Upper lobe of left lung (tissue), 6 donors: ENCODE results near the gene CCDC82. TPM values are rescaled to one million over a fixed set of nuclear protein-coding genes. Genes with fewer than 3 reads are reported as not detected.

Experiments used
- ATAC-seq, 2 donors: fragments of 200-7000 bp; cut with Tn5 transposase; one replicate each; pipeline ENCODE4 v1.9.1; 2022; ENCODE audit warnings: mild to moderate bottlenecking in 2 of 2, moderate library complexity in 2 of 2; ENCODE audit not compliant: low FRiP score in 2 of 2
- DNase-seq, 2 donors: peaks; one replicate each; pipeline ENCODE4 v3.0.0-alpha.2; 2019 to 2020
- H3K27ac ChIP-seq, 4 donors: fragments of 200-600 bp; sonication (generic); one replicate each; pipeline ENCODE4 v1.5.1; 2016 to 2019
- H3K27me3 ChIP-seq, 4 donors: fragments of 200-600 bp; sonication (generic); one replicate each; pipeline ENCODE4 v1.5.1; 2017 to 2019
- H3K36me3 ChIP-seq, 4 donors: fragments of 200-600 bp; sonication (generic); one replicate each; pipeline ENCODE4 v1.5.1; 2016 to 2019
- H3K4me1 ChIP-seq, 4 donors: fragments of 200-600 bp; sonication (generic); one replicate each; pipeline ENCODE4 v1.5.1; 2018 to 2019
- H3K4me3 ChIP-seq, 4 donors: fragments of 200-600 bp; sonication (generic); one replicate each; pipeline ENCODE4 v1.5.1; 2017 to 2019; ENCODE audit warnings: mild to moderate bottlenecking in 2 of 4, moderate library complexity in 1 of 4
- H3K9me3 ChIP-seq, 4 donors: fragments of 200-600 bp; sonication (generic); one replicate each; pipeline ENCODE4 v1.5.1; 2018 to 2019
- CTCF ChIP-seq, 6 experiments: fragments of 450-650 bp in 4 of 6; fragments of 200-600 bp in 2 of 6; sonication (generic) in 2 of 6; IDR thresholded peaks; one replicate each; pipeline ENCODE4 v1.5.1; 2016 to 2019; ENCODE audit warnings: antibody characterized with exemption in 6 of 6
- EP300 ChIP-seq, 4 donors: sonication (generic); formaldehyde crosslinking; IDR thresholded peaks; one replicate each; pipeline ENCODE4 v1.5.1; 2017; ENCODE audit warnings: antibody characterized with exemption in 4 of 4, control low read depth in 2 of 4
- POLR2A ChIP-seq, 4 donors: fragments of 450-650 bp; IDR thresholded peaks; one replicate each; pipeline ENCODE4 v1.5.1; 2016 to 2017; ENCODE audit warnings: antibody characterized with exemption in 4 of 4, mild to moderate bottlenecking in 2 of 4
- POLR2AphosphoS5 ChIP-seq, 2 donors: sonication (generic); formaldehyde crosslinking; IDR thresholded peaks; one replicate each; pipeline ENCODE4 v1.5.1; 2017; ENCODE audit warnings: antibody characterized with exemption in 2 of 2
- whole genome bisulfite sequencing, 2 donors: methylation state at CpG; one replicate each; pipeline ENCODE4 v1.1.5; 2017 to 2018; 5-methylcytosine and 5-hydroxymethylcytosine counted together
- total RNA-seq, 6 donors: library from RNA; depleted of rRNA in 4 of 6; stranded (reverse); fragments of >200 nt in 4 of 6; gene quantifications; one replicate each; pipeline versions ENCODE4 v1.1.0 to v1.2.1, GENCODE V29; 2016 to 2021
- donor health status: DM: no; HTN: no; CAD: no; lungs with moderate emphysema.
- donor health status: DM: no; HTN: yes; CAD: no; lungs with severe emphysema.

The CCDC82 gene
- total RNA-seq, 6 donors from 2014 or later = 21.0 to 116 (median 32.9) TPM

- Histone ChIP-seq H3K27ac (peak overlapping the region; percentile 81 to 85 (median 85)), H3K27me3 (no peaks in the 10 kb centered on the region), H3K4me1 (peaks cover 61 to 77% (median 68%) of the 10 kb centered on the region in 4 donors), H3K9me3 (no peaks in the 10 kb centered on the region), H3K36me3 (no peaks in the 10 kb centered on the region), H3K4me3 (peak overlapping the region; percentile 12 to 77 (median 60))
- no peak for TF ChIP-seq CTCF (IDR thresholded peaks at IDR 0.05)
- peak in 1 of 4 donors; percentile 46 for TF ChIP-seq EP300 (IDR thresholded peaks at IDR 0.05)
- TF ChIP-seq POLR2A (IDR thresholded peaks at IDR 0.05) = peak in 1 of 4 donors; percentile 49
- TF ChIP-seq POLR2AphosphoS5 (IDR thresholded peaks at IDR 0.05) = peak; percentile 11 to 30
- ATAC-seq (peak; percentile 25 to 46), DNase-seq (peak; percentile 60 to 70)
- WGBS, 2 donors = 17 to 23% methylated on average over 10 to 13 of the region's 13 CpGs
Observed at GRCh38 chr11:96338910-96339705, 50.6 kb downstream of the CCDC82 start.

- Histone ChIP-seq H3K27ac (peak overlapping the region in 3 of 4 donors; percentile 81 to 85 (median 85)), H3K27me3 (no peaks in the 10 kb centered on the region), H3K4me1 (peaks cover 67 to 81% (median 73%) of the 10 kb centered on the region in 4 donors), H3K4me3 (peak overlapping the region in 1 of 4 donors; percentile 77), H3K36me3 (no peaks in the 10 kb centered on the region), H3K9me3 (no peaks in the 10 kb centered on the region)
- 30 to 40% methylated on average over 6 of the region's 6 CpGs for WGBS, 2 donors
- ATAC-seq (peak in 1 of 2 donors; percentile 27), DNase-seq (peak in 1 of 2 donors; percentile 79)
- TF ChIP-seq POLR2A (IDR thresholded peaks at IDR 0.05) (no peak), POLR2AphosphoS5 (IDR thresholded peaks at IDR 0.05) (no peak), CTCF (IDR thresholded peaks at IDR 0.05) (no peak), EP300 (IDR thresholded peaks at IDR 0.05) (no peak)
Observed at GRCh38 chr11:96337541-96338431, 51.9 kb downstream of the CCDC82 start.

GRCh38 chr11:96335388-96335787 lies 54.3 kb downstream of the CCDC82 start:
- TF ChIP-seq EP300 (IDR thresholded peaks at IDR 0.05) = peak in 1 of 4 donors; percentile 47
- TF ChIP-seq POLR2AphosphoS5 (IDR thresholded peaks at IDR 0.05) = peak in 1 of 2 donors; percentile 34
- no peak for TF ChIP-seq CTCF (IDR thresholded peaks at IDR 0.05)
- TF ChIP-seq POLR2A (IDR thresholded peaks at IDR 0.05) = no peak
- peak overlapping the region in 3 of 4 donors; percentile 27 to 58 (median 31) for H3K27ac ChIP-seq

GRCh38 chr11:96334219-96334618 lies 55.5 kb downstream of the CCDC82 start:
- peaks cover 64 to 92% (median 85%) of the 10 kb centered on the region in 4 donors for H3K4me1 ChIP-seq
- ATAC-seq = no peak
- 89 to 91% methylated on average over 4 of the region's 4 CpGs for WGBS, 2 donors

More at GRCh38 chr11:96335388-96335787, 54.3 kb downstream of the CCDC82 start:
- no peak overlapping the region for H3K4me3 ChIP-seq
- ATAC-seq (no peak), DNase-seq (peak in 1 of 2 donors; percentile 34)
- no peaks in the 10 kb centered on the region for H3K9me3 ChIP-seq
- H3K36me3 ChIP-seq = no peaks in the 10 kb centered on the region
- 49 to 50% methylated on average over 4 of the region's 4 CpGs for WGBS, 2 donors
- H3K4me1 ChIP-seq = peaks cover 75 to 92% (median 86%) of the 10 kb centered on the region in 4 donors
- no peaks in the 10 kb centered on the region for H3K27me3 ChIP-seq

More at GRCh38 chr11:96334219-96334618, 55.5 kb downstream of the CCDC82 start:
- Histone ChIP-seq H3K9me3 (no peaks in the 10 kb centered on the region), H3K27ac (no peak overlapping the region), H3K4me3 (no peak overlapping the region), H3K36me3 (no peaks in the 10 kb centered on the region), H3K27me3 (no peaks in the 10 kb centered on the region)
- DNase-seq = no peak
- TF ChIP-seq POLR2A (IDR thresholded peaks at IDR 0.05) (no peak), CTCF (IDR thresholded peaks at IDR 0.05) (no peak), EP300 (IDR thresholded peaks at IDR 0.05) (no peak), POLR2AphosphoS5 (IDR thresholded peaks at IDR 0.05) (no peak)
